Gastroesophageal sphincter (tissue), 4 donors: ENCODE results near the gene RYR2. TPM values are rescaled to one million over a fixed set of nuclear protein-coding genes. Genes with fewer than 3 reads are reported as not detected.
"Not testable (repeated sequence)": the region's sequence is repeated elsewhere in the genome, so short reads cannot be mapped to it uniquely, and the experiment has no call there.

Experiments
- ATAC-seq: fragments of 150-250 bp; one replicate; pipeline ENCODE4 v1.9.1; 2016; ENCODE audit warnings: mild to moderate bottlenecking, moderate library complexity
- H3K27ac ChIP-seq, 4 donors: fragments of 200-600 bp; sonication (generic) in 3 of 4; 1 replicate in 3 of 4; 2 replicates in 1 of 4; pipeline ENCODE4 v1.5.1; 2016 to 2019
- H3K27me3 ChIP-seq: fragments of 200-600 bp; sonication (generic); one replicate; pipeline ENCODE4 v1.5.1; 2019
- H3K36me3 ChIP-seq, 2 donors: fragments of 200-600 bp; sonication (generic); one replicate each; pipeline ENCODE4 v1.5.1; 2019; ENCODE audit warnings: control low read depth in 1 of 2
- H3K4me1 ChIP-seq, 3 donors: fragments of 200-600 bp; sonication (generic); 1 replicate in 2 of 3; 2 replicates in 1 of 3; pipeline ENCODE4 v1.5.1; 2016 to 2019; ENCODE audit warnings: control low read depth in 2 of 3
- H3K4me3 ChIP-seq, 2 donors: fragments of 200-600 bp; sonication (generic); one replicate each; pipeline ENCODE4 v1.5.1; 2019; ENCODE audit warnings: mild to moderate bottlenecking in 1 of 2, moderate library complexity in 1 of 2
- H3K9me3 ChIP-seq, 3 donors: fragments of 200-600 bp; sonication (generic); one replicate each; pipeline ENCODE4 v1.5.1; 2017 to 2019; ENCODE audit warnings: control low read depth in 2 of 3
- CTCF ChIP-seq, 4 experiments: fragments of 200-600 bp in 2 of 4; fragments of 450-650 bp in 2 of 4; sonication (generic) in 1 of 4; IDR thresholded peaks; one replicate each; pipeline ENCODE4 v1.5.1; 2017 to 2019; ENCODE audit warnings: antibody characterized with exemption in 4 of 4, mild to moderate bottlenecking in 2 of 4, moderate library complexity in 2 of 4
- EP300 ChIP-seq: sonication (generic); formaldehyde crosslinking; IDR thresholded peaks from one replicate; pipeline ENCODE4 v1.6.1; 2017; ENCODE audit warnings: antibody characterized with exemption, mild to moderate bottlenecking
- POLR2A ChIP-seq, 2 donors: fragments of 450-650 bp; IDR thresholded peaks; one replicate each; pipeline ENCODE4 v1.6.1; 2017; ENCODE audit warnings: antibody characterized with exemption in 2 of 2, mild to moderate bottlenecking in 2 of 2, moderate library complexity in 1 of 2
- POLR2AphosphoS5 ChIP-seq: sonication (generic); formaldehyde crosslinking; IDR thresholded peaks from one replicate; pipeline ENCODE4 v1.6.1; 2017; ENCODE audit warnings: antibody characterized with exemption
- WGBS, 2 donors: methylation state at CpG; one replicate each; pipeline ENCODE4 v1.1.5; 2018; ENCODE audit warnings: low coverage in 1 of 2; 5-methylcytosine and 5-hydroxymethylcytosine counted together
- total RNA-seq, 4 donors: library from RNA; depleted of rRNA; stranded (reverse); fragments of >200 nt; gene quantifications; one replicate each; pipeline ENCODE4 v1.1.0, GENCODE V29; 2016

Gene RYR2
- total RNA-seq, 4 donors from 2014 or later, result 27.4 to 78.8 (median 42.7) TPM

GRCh38 chr1:237583270-237583669 is 541.3 kb downstream of the RYR2 start:
- H3K4me1 ChIP-seq, result no peaks in the 10 kb centered on the region
- no peak for TF ChIP-seq POLR2AphosphoS5
- TF ChIP-seq POLR2A (IDR thresholded peaks at IDR 0.05), result no peak
- no peak for TF ChIP-seq CTCF (IDR thresholded peaks at IDR 0.05)
- no peak for TF ChIP-seq EP300
- no peak overlapping the region for H3K27ac ChIP-seq
- peaks cover 0 to 6% (median 0%) of the 10 kb centered on the region in 3 donors for H3K9me3 ChIP-seq
- no peak for ATAC-seq
- H3K27me3 ChIP-seq, result no peaks in the 10 kb centered on the region
- no peak overlapping the region for H3K4me3 ChIP-seq
- no peaks in the 10 kb centered on the region for H3K36me3 ChIP-seq

- Histone ChIP-seq H3K9me3 (peaks cover 0 to 1% (median 0%) of the 10 kb centered on the region in 3 donors), H3K27me3 (no peaks in the 10 kb centered on the region), H3K4me3 (no peak overlapping the region), H3K27ac (no peak overlapping the region), H3K4me1 (no peaks in the 10 kb centered on the region), H3K36me3 (no peaks in the 10 kb centered on the region)
- ATAC-seq, result no peak
- TF ChIP-seq POLR2AphosphoS5 (no peak), CTCF (IDR thresholded peaks at IDR 0.05) (no peak), POLR2A (IDR thresholded peaks at IDR 0.05) (no peak), EP300 (no peak)
These were observed 541.8 kb downstream of the RYR2 start for GRCh38 chr1:237583756-237584155.

DNA sequence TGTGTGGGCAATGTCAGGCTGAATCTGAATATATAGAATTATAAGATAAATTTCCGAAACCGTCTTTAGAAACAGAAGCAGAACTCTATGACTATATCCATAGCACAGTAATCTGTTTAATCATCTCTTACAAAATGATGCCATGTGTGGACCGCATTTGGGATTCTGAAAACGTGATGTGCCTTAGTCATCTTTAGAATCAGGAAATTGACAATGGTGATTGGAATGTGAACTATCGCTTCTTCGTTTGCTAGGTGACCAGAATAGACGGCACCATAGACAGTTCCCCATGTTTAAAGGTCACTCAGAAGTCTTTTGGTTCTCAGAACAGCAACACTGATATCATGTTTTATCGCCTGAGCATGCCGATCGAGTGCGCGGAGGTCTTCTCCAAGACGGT is 548.4 kb downstream of the RYR2 start:
- H3K27ac ChIP-seq, result no peak overlapping the region
- no peak for ATAC-seq
- 91 to 96% methylated on average over 7 to 9 of the region's 13 CpGs for WGBS, 2 donors

DNA sequence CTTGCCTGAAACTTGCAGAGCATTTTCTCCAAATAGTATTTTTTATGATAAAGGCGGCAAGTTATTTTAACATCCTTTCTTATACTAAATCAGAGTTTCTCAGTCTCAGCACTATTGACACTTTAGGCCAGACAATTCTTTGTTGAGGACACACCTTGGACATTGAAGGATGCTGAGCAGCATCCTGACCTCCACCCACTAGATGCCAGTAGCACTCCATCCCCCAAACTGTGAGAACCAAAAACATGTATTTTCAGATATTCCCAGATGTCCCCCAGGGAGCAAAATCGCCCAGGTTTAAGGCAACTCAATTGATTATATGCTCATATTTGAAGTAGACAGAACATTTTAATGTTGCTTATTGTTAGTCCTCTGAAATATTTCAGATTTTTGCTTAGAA is 549.4 kb downstream of the RYR2 start:
- Histone ChIP-seq H3K36me3 (peaks cover 0 to 15% of the 10 kb centered on the region in 2 donors), H3K27me3 (no peaks in the 10 kb centered on the region), H3K27ac (no peak overlapping the region), H3K9me3 (no peaks in the 10 kb centered on the region), H3K4me3 (no peak overlapping the region), H3K4me1 (no peaks in the 10 kb centered on the region)
- WGBS, 2 donors, result 79 to 83% methylated on average over 2 of the region's 2 CpGs
- TF ChIP-seq CTCF (IDR thresholded peaks at IDR 0.05) (no peak), POLR2A (IDR thresholded peaks at IDR 0.05) (no peak), EP300 (no peak), POLR2AphosphoS5 (no peak)
- ATAC-seq, result no peak

More for the DNA sequence above, 548.4 kb downstream of the RYR2 start:
- Histone ChIP-seq H3K27me3 (no peaks in the 10 kb centered on the region), H3K36me3 (peaks cover 0 to 9% of the 10 kb centered on the region in 2 donors), H3K4me3 (no peak overlapping the region), H3K9me3 (no peaks in the 10 kb centered on the region), H3K4me1 (no peaks in the 10 kb centered on the region)
- TF ChIP-seq POLR2A (IDR thresholded peaks at IDR 0.05) (no peak), CTCF (IDR thresholded peaks at IDR 0.05) (no peak), POLR2AphosphoS5 (no peak), EP300 (no peak)

- H3K4me1 ChIP-seq, ATAC-seq, H3K27me3 ChIP-seq, H3K4me3 ChIP-seq, H3K9me3 ChIP-seq, H3K27ac ChIP-seq: not testable (repeated sequence)
- H3K36me3 ChIP-seq, result peaks cover 0 to 14% of the 10 kb centered on the region in 2 donors
- 62 to 88% methylated on average over 4 to 11 of the region's 15 CpGs for WGBS, 2 donors
These were observed 561.1 kb downstream of the RYR2 start for GRCh38 chr1:237603036-237603568.
